Stimulated activated CD4-positive, alpha-beta T cell treated with anti-CD3 and anti-CD28 coated beads, Interleukin-2, amount 100 ng/mL, for 4 hours (primary cell): ENCODE measurements around the gene MAPKAP1.

Experiments used
- DNase-seq: peaks from one replicate; pipeline ENCODE4 v3.0.0-alpha.2; 2020; ENCODE audit warnings: low read depth

MAPKAP1 gene

DNA sequence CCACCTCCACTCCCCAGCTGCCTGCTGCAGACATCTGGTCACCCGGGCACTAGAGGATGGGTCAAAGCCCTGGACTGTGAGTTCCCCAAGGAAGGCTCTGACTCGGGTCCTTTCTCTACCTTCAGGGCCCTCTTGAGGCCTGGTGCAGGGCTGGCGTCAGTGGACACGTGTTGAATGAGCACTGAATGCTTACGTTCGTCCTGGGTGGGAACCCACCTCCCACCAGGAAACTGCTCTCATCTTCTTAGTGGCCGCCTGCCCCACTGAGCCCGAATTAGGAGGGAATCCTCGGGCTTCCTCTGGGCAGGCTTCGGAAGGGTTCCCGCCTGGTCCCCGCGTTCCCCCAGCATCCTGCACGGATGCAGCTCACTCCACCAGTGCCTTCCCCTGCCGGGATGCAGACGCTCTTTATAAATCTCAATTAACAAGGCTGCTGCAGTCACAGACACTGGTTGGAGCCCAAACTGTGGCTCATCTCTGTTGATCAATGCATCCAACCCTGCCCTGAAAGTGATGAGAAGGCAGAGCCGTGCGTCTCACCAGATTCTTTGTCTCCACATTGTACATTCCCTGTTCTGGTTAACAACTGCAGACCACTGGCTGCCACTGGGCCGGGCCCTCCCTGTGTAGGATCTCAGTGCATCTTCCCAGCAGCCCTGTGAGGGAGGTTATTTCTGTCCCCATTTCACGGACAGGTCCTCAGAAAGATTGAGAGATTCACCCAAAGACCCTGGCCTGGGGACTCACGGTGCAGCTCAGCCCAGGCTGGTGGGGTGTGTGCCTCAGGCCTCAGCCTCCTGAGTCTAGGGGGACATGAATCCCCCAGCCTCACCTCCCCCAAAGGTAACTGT, 276.6 kb downstream of the MAPKAP1 start:
- DNase-seq: no peak

DNA sequence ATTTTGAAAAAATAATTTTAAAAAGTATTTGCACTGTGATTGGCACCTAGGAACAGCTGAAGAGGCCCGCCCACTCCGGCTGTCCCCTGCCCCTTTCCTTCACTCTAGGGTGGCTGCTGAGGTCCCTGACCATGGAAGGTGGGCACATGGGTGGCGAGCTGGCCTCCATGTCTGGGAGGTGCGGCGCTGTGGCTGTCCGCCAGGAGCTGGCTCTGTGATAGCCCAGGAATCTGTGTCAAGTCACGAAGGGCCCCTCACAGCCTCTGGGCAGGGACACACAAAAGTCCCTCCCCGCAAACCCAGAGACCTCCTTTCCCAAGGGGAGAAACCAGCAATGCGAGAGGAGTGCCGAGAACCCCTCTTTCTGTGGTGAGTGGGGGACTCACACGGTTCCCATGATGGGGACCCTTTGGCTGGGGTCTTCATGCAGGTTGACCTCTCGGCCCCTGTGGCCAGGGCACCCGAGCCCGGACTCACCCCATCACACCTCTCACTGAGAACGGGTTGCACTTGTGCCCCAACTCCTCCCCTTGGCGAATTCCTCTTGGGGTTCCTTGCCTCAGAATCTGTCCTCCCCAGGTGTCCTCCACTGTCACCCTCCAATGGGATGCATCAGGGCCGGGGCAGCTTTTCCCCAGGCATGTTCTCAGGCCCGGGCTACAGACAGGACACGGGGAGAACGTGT, 277.4 kb downstream of the MAPKAP1 start:
- DNase-seq: no peak

DNA sequence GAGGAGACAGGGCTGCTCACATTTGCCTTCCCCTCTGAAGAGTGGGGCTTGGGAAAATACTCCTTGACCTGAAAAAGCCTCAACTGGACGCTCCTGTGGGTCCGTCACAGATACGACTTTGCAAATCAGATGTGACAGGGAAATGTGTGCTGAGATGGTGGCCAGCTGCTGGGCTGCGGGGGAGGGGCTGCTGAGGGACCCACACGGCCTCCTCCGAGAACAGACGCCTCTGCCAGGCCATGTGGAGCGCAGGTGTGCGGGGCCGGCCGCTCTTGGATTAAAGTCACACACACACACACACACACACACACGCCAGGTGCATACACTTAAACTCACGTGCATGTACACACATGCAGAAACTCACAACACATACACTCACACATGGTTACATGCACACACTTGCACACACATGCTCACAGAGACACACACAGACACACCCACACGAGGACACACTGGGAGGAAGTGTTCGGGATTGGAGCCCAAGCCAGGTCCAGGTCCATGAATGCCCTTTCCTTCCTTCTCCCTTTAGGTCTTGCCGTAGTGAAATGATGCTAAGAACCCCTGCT, 278.0 kb downstream of the MAPKAP1 start:
- no peak for DNase-seq

DNA sequence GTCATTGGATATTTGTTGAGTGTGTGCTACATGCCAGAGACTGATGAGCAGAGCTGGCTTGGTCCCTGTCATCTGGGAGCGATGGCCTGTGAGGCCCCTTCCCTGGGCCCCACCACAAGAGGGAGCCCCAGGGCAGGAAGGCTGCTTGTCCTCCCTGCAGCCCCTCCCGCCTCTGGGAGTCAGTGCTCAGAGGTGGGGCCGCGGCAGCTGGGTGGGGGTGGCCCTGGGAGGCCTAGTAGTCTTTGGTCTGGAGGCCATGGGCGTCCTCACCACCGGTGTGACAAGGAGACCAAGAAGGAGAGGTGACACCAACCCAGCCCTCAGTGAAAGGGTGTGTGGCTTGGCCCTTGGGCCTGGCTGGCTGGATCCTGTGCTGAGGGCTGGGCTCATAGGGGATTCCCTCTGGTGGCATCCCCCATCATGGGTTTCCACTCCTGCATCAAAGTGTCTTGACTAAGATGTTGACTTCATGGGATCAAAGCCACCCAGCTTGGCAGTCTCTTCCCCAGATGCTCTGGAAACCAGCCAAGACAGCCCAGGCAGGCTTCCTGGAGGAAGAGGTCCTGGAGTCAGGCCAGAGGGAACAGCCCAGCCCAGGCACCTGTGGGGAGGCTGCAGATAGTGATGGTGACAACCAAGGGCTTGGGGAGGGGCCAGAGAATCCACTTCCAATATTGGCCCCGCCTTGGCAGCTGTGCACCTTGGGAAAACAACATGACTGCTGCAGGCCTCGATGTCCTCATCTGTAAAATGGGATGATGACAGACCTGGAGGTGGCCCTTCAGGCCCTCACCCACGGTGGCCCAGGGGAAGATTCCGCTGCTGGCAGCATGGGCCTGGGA, 278.7 kb downstream of the MAPKAP1 start:
- DNase-seq: no peak

DNA sequence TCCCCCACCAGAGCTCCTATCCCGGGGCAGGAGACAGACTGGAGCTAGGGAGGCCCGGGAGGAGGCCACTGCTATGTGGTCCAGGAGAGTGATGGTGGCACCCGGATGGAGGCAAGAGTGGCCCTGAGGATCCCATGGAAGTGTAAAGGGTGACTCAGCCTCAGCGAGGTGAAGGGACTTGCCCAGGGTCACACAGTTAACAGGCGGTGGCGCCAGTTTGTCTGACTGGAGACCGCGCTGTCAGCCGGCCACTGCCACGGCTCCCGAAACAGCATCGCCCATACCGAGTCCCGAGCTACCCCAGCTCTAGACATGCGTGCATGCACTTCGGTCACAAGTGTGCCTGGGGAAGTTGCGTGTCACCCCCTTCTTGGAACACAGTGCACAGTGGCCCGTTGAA, 279.5 kb downstream of the MAPKAP1 start:
- DNase-seq: no peak

DNA sequence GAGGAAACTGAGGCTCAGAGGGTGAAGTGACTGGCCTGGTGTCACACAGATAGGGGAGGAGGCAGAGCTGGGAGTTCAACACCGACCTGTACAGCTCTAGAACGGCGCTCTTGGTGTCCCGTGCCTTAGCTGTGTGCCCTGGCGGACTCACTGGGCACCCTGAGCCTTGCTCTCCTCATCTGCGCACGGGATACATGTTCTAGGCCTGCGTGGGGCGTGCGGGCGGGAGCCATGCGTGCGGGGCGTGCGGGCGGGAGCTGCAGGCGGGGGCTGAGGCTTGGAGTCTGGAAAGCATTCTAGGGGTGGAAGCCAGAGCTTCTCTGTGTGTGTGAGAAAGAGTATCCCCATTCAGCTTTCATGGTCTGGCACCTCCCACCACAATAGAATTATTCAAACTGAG, 280.1 kb downstream of the MAPKAP1 start:
- no peak for DNase-seq

DNA sequence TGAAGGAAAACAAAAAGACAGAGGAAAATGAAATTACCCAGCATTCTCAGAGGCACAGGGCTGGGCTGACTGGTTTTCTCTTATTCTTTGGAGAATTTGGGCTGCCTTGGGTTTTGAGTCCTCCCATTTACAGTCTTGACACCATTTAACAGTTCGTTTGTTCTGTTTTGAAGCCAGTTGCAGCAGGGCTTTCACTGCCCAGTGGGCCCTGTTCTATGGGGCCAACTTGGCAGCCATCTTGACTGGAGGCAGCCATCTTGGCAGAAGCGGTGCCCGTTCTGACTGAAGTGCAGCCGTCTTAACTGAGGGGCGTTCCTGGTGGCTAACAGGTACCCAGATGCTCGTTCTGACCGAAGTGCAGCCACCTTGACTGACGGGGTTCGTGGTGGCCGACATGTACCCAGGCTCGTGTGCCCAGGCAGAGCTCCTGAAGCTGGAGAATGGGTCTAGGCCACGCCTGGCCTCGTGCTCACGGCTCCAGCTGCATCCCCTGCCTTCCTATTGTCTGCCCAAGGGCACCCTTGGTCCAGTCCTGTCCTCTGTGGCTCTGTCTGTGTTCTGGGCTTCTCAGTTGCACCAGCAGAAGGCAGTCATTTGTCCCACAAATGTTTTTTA, 281.0 kb downstream of the MAPKAP1 start:
- DNase-seq: no peak

DNA sequence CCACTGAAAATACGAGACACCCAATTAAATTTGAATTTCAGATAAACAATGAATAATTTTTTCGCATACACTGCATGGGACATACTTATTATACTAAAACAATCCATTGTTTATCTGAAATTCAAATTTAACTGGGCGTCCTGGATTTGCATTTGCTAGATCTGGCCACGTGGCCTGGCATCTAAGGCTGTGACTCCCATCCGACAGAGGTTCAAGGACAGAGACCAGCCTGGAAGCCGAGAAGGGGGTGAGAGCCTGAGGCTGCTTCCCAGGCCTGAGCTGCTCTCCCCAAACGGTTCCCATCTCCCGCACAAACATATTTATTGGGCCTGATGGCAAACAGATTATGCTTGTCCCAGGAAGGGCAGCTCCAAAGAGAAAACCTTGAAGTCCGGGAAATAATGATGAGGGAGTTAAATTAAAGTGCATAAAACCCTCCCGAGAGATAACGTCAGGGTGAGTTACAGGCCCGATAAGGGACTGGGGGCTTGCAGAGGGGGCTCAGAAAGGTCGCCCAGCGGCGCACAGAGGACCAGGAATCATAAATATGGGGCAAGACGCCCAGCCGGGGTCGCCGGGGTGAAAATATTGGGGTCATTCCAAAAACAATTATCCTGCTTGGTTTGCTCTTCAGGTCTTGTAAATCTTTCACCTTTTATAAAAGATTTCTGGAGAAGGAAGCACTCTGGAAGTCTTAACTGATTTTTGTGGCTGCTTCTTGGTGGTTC, 281.7 kb downstream of the MAPKAP1 start:
- no peak for DNase-seq

DNA sequence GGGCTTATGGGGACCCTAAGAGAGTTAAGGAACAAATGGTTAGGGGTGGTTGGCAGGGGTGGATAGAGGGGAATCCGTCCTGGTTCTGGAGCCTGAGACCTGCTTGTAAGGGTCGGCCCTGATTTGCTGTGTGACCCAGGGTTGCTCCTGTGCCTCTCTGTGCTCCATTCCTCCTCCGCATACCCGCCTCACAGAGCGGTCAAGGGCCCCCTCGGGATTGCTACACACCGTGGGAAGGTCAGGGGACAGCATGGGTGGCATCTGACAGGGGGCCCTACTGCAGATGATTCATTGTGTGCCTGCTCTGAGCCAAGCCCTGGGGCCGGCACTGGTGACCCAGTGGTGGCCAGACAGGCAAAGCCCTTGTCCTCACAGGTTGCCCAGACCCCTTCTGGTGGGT, 283.0 kb downstream of the MAPKAP1 start:
- no peak for DNase-seq

DNA sequence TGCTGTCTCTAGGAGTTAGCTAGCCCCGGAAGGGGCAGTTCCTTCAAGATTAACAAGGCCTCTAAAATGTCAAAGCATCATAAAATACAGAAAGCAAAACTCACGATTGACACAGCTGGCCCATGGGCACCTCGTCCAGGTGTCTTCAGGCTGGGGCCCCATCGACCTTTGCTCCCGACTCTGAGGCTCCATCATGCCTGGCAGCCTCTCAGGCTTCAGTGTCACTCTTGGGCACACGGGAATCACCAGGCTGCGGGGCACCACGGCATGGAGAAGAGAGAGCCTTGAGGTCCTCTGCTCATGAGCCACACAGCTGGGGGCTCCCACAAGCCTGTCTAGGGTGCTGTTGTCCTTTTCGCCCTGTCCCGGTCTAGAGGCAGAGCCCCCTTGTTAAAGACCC, 284.2 kb downstream of the MAPKAP1 start:
- DNase-seq: no peak

DNA sequence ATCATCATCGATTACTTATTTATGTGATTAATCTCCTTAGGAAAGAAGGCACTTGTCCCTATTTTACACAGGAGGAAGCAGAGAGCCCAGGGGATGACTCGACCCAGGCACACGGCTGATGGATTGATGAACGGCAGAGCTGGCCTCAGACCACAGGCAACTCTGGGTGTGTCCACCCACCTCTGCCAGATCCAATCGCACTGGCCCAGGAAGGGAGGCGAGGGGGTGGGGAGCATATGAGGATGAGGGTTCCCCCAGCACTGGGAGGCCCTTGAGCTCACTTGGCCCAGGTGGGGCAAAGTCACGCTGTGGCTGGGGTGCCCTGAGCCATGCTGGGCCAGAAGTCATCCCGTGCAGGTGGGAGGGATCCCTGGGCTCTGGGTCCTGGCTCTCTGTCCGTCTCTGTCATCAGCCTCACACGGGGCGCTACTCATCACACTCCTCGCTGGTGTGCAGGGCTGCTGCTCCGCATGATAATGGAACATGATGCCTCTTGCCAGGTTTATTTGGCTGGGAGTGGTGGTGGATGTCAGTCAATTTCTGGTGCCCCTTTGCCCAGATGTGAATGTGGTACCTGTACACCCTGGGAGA, 285.3 kb downstream of the MAPKAP1 start:
- no peak for DNase-seq

DNA sequence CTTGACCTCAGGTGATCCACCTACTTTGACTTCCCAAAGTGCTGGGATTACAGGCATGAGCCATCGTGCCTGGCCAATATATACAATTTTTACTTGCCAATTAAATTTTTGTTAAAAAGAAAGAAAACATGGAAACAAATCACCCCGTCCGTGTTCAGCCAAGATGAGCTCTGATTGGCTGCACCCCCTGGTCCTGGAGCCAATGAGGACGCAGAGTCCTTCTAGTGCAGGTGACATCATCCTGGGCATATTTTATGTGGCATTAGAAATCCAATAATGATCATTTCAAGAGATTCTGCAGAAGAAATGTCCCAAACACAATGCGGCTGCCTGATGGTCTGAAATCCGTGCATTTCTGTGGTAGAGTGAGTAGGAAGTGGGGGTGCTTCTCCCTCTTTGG, 285.8 kb downstream of the MAPKAP1 start:
- DNase-seq: no peak

DNA sequence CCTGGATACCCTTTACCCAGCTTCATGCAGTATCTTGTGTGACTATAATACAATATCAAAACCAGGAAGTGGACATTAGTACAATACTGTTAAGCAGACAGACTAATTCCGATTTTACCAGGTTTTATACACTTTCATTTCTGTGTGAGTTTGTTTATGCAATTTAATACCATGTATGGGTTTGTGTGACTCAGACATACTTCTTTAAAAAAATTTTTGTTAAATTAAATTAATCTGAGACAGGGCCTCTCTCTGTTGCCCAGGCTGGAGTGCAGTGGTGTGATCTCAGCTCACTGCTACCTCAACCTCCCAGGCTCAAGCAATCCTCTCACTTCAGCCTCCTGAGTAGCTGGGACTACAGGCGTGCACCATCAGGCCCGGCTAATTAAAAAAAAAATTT, 288.6 kb downstream of the MAPKAP1 start:
- no peak for DNase-seq

DNA sequence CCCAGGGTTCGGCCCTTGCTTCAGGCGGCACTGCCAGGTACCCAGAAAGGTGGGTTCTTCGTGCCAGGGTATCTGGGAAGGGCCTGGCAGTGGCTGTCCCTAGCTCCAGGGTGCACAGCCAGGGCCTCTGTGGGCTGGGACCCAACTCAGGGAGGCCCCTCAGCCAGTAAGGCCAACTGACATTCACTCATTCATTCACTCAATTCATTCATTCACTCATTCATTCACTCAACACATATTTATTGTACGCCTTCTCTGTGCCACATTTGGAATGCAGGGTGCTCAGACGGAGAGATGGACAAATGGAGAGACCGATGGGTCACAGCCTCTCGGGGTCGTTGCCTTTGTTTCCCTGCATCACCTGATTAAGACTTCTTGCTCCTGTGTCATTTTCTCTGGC, 290.5 kb downstream of the MAPKAP1 start:
- DNase-seq: no peak

DNA sequence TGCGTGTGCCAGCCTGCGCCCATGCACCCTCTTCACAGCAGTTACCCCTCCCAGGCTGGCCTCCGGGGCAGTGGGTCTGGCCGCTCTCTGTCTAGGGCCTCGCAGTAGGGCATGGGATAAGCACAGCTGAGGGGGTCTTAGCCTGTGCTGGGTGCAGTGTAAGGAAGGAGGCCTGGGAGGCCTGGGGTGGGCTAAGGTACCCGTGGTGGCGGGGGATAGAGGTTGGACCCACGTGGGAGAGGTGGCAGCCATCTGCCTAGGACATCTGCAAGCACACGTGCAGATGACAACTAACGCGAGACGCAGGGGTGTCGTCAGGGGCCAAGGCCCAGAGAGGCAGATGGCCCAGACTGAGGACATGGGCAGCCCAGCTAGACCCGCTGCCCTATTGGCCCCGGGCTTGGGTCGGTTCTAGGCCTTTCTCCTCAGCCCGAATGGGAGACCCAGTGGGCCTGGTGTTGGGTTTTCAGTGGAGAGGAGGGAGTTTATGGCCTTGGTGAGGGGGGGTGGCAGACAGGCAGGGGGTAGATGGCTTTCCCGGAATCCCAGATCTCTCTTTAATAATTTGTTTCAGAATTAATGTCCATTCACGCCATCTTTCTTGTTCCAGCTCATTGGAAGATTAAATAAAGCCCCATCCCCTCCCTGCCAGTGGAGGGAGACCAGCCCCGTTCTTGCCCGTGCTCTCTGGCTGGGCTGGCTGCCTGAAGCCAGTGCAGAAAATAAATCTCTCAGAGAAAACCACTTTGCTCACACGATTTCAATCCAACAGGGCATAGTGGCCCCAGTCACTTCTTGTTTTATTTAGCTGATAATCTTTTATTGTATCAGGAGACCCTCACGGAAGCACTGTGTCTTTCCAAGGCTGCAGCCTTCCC, 291.2 kb downstream of the MAPKAP1 start:
- no peak for DNase-seq

DNA sequence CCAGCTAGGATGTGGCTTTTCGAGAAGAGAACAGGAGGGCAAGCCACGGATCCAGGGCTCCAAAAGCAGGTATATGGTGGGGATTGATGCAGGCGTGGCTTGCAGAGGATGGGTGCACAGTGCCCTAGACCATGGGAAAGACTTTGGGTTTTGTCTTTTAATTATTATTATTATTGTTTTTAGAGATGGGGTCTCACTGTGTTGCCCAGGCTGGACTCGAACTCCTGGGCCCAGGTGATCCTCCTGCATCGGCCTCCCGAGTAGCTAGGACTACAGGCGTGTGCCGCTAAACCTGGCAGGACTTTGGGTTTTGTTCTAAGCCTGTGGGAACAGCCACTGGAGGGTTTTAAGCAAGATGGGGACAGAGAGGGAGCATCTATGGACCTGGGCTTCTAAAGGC, 293.4 kb downstream of the MAPKAP1 start:
- no peak for DNase-seq

DNA sequence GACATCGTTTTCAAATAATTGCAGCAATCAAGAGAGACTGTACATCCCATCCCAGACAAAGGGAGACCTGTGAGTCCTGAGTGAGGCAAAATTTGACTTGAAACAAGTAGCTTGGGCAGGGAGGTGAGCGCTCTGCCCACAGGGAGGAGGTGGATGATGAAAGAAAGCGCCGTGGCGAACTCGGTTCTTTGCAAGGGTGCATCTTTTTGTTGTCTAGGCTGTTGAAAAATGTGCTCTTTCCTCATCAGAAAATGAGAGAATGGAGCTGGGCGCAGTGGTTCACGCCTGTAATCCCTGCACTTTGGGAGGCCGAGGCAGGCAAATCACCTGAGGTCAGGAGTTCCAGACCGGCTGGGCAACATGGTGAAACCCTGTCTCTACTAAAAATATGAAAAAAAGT, 294.8 kb downstream of the MAPKAP1 start:
- DNase-seq: no peak

DNA sequence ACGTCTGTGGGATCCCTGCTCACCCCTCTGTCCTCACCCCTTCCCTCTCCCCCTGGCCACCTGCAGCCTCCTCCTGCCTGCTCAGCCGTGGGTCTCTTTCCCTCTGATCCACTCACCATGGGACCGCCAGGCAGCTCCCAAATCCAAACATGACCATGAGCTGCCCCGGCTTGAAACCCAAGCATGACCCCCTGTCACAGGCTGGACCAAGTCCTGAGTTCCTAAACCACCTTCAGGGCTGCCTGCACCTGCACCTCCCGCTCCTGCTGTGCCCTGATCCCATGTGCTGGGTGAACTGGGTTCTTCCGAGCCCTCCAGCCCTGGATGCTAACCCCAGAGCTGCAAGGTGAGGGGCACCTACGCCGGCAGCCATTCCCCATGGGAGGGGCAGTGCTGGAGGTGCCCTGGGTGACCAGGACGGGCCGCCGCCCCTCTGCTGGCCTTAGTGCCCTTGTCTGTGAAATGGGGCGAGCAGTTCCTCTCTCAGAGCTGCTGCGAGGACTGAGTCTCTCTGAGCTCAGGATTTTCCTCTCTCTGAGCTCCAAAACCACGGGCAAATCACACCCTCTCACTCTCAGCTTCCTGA, 295.7 kb downstream of the MAPKAP1 start:
- no peak for DNase-seq

DNA sequence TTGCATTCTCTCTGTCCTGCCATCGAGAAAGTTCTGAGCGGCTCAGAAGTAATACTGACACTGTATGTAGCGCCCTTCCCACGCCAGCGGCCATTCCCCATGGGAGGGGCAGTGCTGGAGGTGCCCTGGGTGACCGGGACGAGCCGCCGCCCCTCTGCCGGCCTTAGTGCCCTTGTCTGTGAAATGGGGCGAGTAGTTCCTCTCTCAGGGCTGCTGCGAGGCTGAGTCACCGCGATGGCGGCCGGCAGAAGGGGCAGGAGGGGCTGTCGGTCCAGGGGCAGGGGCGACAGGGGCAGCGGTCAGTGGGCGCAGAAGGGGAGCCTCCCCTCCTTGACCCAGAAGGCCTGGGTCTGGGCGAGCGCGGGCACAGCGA, 296.5 kb downstream of the MAPKAP1 start:
- DNase-seq: no peak
